Spleen (tissue), 11 donors: ENCODE data around the gene PPP1R37. TPM values are rescaled to one million over a fixed set of nuclear protein-coding genes. Genes with fewer than 3 reads are reported as not detected.
A peak's percentile ranks its signal among the peaks of the same experiment; 100 is the strongest.

Experiments
- DNase-seq: peaks from one replicate; pipeline ENCODE4 v3.0.0-alpha.2; 2020
- H3K27ac ChIP-seq, 8 donors: fragments of 200-600 bp; sonication (generic) in 7 of 8; 1 replicate in 4 of 8; 2 replicates in 4 of 8; pipeline versions ENCODE4 v1.5.0 to v1.8.0; 2016 to 2021; ENCODE audit warnings: inconsistent platforms in 4 of 8, mild to moderate bottlenecking in 4 of 8, moderate library complexity in 1 of 8
- H3K27me3 ChIP-seq, 7 donors: fragments of 200-600 bp; sonication (generic) in 6 of 7; replicated peaks in 1 of 7; 1 replicate in 4 of 7; 2 replicates in 3 of 7; pipeline versions ENCODE4 v1.5.0 to v1.8.0; 2016 to 2021; ENCODE audit warnings: inconsistent platforms in 3 of 7, mild to moderate bottlenecking in 1 of 7
- H3K36me3 ChIP-seq, 6 donors: fragments of 200-600 bp; sonication (generic) in 5 of 6; 1 replicate in 4 of 6; 2 replicates in 2 of 6; pipeline versions ENCODE4 v1.5.0 to v1.8.0; 2016 to 2021; ENCODE audit warnings: inconsistent platforms in 2 of 6
- H3K4me1 ChIP-seq, 6 donors: fragments of 200-600 bp; sonication (generic) in 5 of 6; 1 replicate in 3 of 6; 2 replicates in 3 of 6; pipeline versions ENCODE4 v1.5.0 to v1.8.0; 2016 to 2021; ENCODE audit warnings: inconsistent platforms in 3 of 6
- H3K4me3 ChIP-seq, 8 donors: fragments of 200-600 bp; sonication (generic) in 7 of 8; 1 replicate in 4 of 8; 2 replicates in 4 of 8; pipeline versions ENCODE4 v1.5.0 to v1.8.0; 2016 to 2021; ENCODE audit warnings: inconsistent platforms in 4 of 8, mild to moderate bottlenecking in 4 of 8, moderate library complexity in 2 of 8
- H3K9me3 ChIP-seq, 8 donors: fragments of 200-600 bp; sonication (generic) in 7 of 8; 1 replicate in 4 of 8; 2 replicates in 4 of 8; pipeline versions ENCODE4 v1.5.0 to v1.8.0; 2016 to 2021; ENCODE audit warnings: inconsistent platforms in 4 of 8
- CTCF ChIP-seq, 11 experiments: fragments of 200-600 bp in 7 of 11; fragments of 450-650 bp in 4 of 11; sonication (generic) in 4 of 11; IDR thresholded peaks in 8 of 11; conservative IDR thresholded peaks in 3 of 11; 1 replicate in 7 of 11; 2 replicates in 4 of 11; pipeline versions ENCODE4 v1.4.0 to v1.8.0; 2016 to 2021; ENCODE audit warnings: antibody characterized with exemption in 11 of 11, inconsistent platforms in 4 of 11, mild to moderate bottlenecking in 1 of 11
- POLR2A ChIP-seq, 3 donors: fragments of 450-650 bp; IDR thresholded peaks; one replicate each; pipeline ENCODE4 v1.5.1; 2017; ENCODE audit warnings: antibody characterized with exemption in 3 of 3, mild to moderate bottlenecking in 1 of 3
- POLR2AphosphoS5 ChIP-seq, 3 donors: sonication (generic); formaldehyde crosslinking; IDR thresholded peaks; one replicate each; pipeline ENCODE4 v1.5.1; 2017; ENCODE audit warnings: antibody characterized with exemption in 3 of 3
- WGBS, 5 donors: extraction: QIAGEN DNeasy Blood & Tissue Kit in 3 of 5; methylation state at CpG; one replicate each; pipeline versions ENCODE4 v1.1.5 to v1.1.7; 2013 to 2018; 5-methylcytosine and 5-hydroxymethylcytosine counted together
- intact Hi-C: fragments of 100-400 bp; cut with DNase I; formaldehyde crosslinking; loops from one replicate; pipeline ENCODE4 v1.15.0; 2023; ENCODE audit warnings: low total_unique reads
- polyA plus RNA-seq, 3 donors: library from polyadenylated mRNA; stranded (reverse); fragments of 200-250 nt; gene quantifications; one replicate each; pipeline ENCODE4 v1.2.1, GENCODE V29; 2013
- total RNA-seq, 7 donors: library from RNA; depleted of rRNA in 3 of 7; stranded (reverse); fragments of >200 nt in 3 of 7; fragmentation: NEBNext Ultra II Directional in 4 of 7; extraction: Animal tissue kit (Norgen Biotek cat#: 25700) in 4 of 7; gene quantifications; one replicate each; pipeline versions ENCODE4 v1.1.0 to v1.2.1, GENCODE V29; 2016 to 2021
- donor health status: healthy with polysubstance abuse.
- donor health status: DM: no; HTN: no; CAD: no; lungs with moderate emphysema.
- donor health status: DM: no; HTN: no; CAD: no.
- donor health status: Bipolar disorder and iron deficiency.
- donor health status: healthy.
- donor health status: DM: no; HTN: no; CAD: no.
- donor health status: DM: yes; HTN: yes; CAD: no.

Gene PPP1R37
- total and polyA plus RNA-seq, 10 donors: 14.3 to 36.7 (median 20.0) TPM

GRCh38 chr19:45152504-45153338, 59.7 kb downstream of the PPP1R37 start:
- H3K4me3 ChIP-seq: peak overlapping the region; percentile 23 to 67 (median 36)
- intact Hi-C loops: no loop called here
- peaks cover 25 to 33% (median 29%) of the 10 kb centered on the region in 6 donors for H3K4me1 ChIP-seq
- DNase-seq: peak; percentile 84
- H3K9me3 ChIP-seq: no peaks in the 10 kb centered on the region
- TF ChIP-seq CTCF (IDR thresholded peaks at IDR 0.05 in 8 of 11, conservative IDR thresholded peaks at IDR 0.05 in 3 of 11) (no peak), POLR2AphosphoS5 (IDR thresholded peaks at IDR 0.05) (peak; percentile 5 to 73 (median 65))
- peaks cover 0 to 13% (median 0%) of the 10 kb centered on the region in 6 donors for H3K36me3 ChIP-seq
- peaks cover 0 to 74% (median 40%) of the 10 kb centered on the region in 7 donors for H3K27me3 ChIP-seq
- peak overlapping the region in 2 of 8 donors; percentile 6 to 46 for H3K27ac ChIP-seq
- whole genome bisulfite sequencing, 5 donors: 3 to 10% (median 4%) methylated on average over 49 to 91 of the region's 91 CpGs

GRCh38 chr19:45153339-45154063, 60.5 kb downstream of the PPP1R37 start:
- DNase-seq: no peak
- TF ChIP-seq POLR2AphosphoS5 (IDR thresholded peaks at IDR 0.05) (peak in 2 of 3 donors; percentile 14 to 33), POLR2A (IDR thresholded peaks at IDR 0.05) (no peak)

GRCh38 chr19:45154064-45154827, 61.3 kb downstream of the PPP1R37 start:
- DNase-seq: no peak
- 53 to 67% (median 60%) methylated on average over 16 to 19 of the region's 19 CpGs for WGBS, 5 donors
- intact Hi-C loops: no loop called here

More at GRCh38 chr19:45153339-45154063, 60.5 kb downstream of the PPP1R37 start:
- WGBS, 5 donors: 2 to 7% (median 4%) methylated on average over 31 to 69 of the region's 69 CpGs
- H3K27ac ChIP-seq: peak overlapping the region in 2 of 8 donors; percentile 6 to 46
- H3K27me3 ChIP-seq: peaks cover 0 to 82% (median 41%) of the 10 kb centered on the region in 7 donors
- H3K4me3 ChIP-seq: peak overlapping the region; percentile 23 to 67 (median 36)
- peaks cover 0 to 5% (median 0%) of the 10 kb centered on the region in 6 donors for H3K36me3 ChIP-seq
- no peaks in the 10 kb centered on the region for H3K9me3 ChIP-seq
- intact Hi-C loops: no loop called here
- peaks cover 25 to 33% (median 29%) of the 10 kb centered on the region in 6 donors for H3K4me1 ChIP-seq

More at GRCh38 chr19:45154064-45154827, 61.3 kb downstream of the PPP1R37 start:
- no peak overlapping the region for H3K27ac ChIP-seq
- peaks cover 0 to 89% (median 46%) of the 10 kb centered on the region in 7 donors for H3K27me3 ChIP-seq
- H3K9me3 ChIP-seq: no peaks in the 10 kb centered on the region
- H3K36me3 ChIP-seq: no peaks in the 10 kb centered on the region
- H3K4me1 ChIP-seq: peaks cover 25 to 33% (median 29%) of the 10 kb centered on the region in 6 donors
- TF ChIP-seq CTCF (IDR thresholded peaks at IDR 0.05 in 8 of 11, conservative IDR thresholded peaks at IDR 0.05 in 3 of 11) (no peak), POLR2AphosphoS5 (IDR thresholded peaks at IDR 0.05) (peak in 1 of 3 donors; percentile 15)
- peak overlapping the region in 5 of 8 donors; percentile 32 to 67 (median 36) for H3K4me3 ChIP-seq
